IPS-15b (cell line): ENCODE data around the gene RBM38.

Experiments used
- H3K27me3 ChIP-seq: one replicate; pipeline ENCODE4 v1.6.1; 2013; ENCODE audit warnings: low read length; ENCODE audit not compliant: control insufficient read depth, insufficient read depth
- H3K36me3 ChIP-seq: one replicate; pipeline ENCODE4 v1.6.1; 2013; ENCODE audit warnings: low read length; ENCODE audit not compliant: control insufficient read depth, insufficient read depth
- H3K4me1 ChIP-seq: one replicate; pipeline ENCODE4 v1.6.1; 2013; ENCODE audit warnings: mild to moderate bottlenecking, low read length; ENCODE audit not compliant: control insufficient read depth, insufficient read depth
- H3K4me3 ChIP-seq: one replicate; pipeline ENCODE4 v1.5.1; 2013; ENCODE audit warnings: low read depth, low read length
- H3K9ac ChIP-seq: one replicate; pipeline ENCODE4 v1.6.1; 2013; ENCODE audit warnings: low read depth, mild to moderate bottlenecking, low read length
- H3K9me3 ChIP-seq: one replicate; pipeline ENCODE4 v1.6.1; 2013; ENCODE audit warnings: mild to moderate bottlenecking, low read length; ENCODE audit not compliant: control insufficient read depth, insufficient read depth

The RBM38 gene

GRCh38 chr20:57377350-57377749, 13.8 kb upstream of the RBM38 start:
- Histone ChIP-seq H3K4me1 (no peaks in the 10 kb centered on the region), H3K36me3 (peaks cover 37% of the 10 kb centered on the region), H3K27me3 (no peaks in the 10 kb centered on the region), H3K9ac (no peak overlapping the region), H3K4me3 (no peak overlapping the region), H3K9me3 (no peaks in the 10 kb centered on the region)

GRCh38 chr20:57378107-57378506, 13.1 kb upstream of the RBM38 start:
- H3K9ac ChIP-seq: no peak overlapping the region
- H3K9me3 ChIP-seq: no peaks in the 10 kb centered on the region
- H3K36me3 ChIP-seq: peaks cover 30% of the 10 kb centered on the region
- no peak overlapping the region for H3K4me3 ChIP-seq
- H3K27me3 ChIP-seq: no peaks in the 10 kb centered on the region
- H3K4me1 ChIP-seq: no peaks in the 10 kb centered on the region

DNA sequence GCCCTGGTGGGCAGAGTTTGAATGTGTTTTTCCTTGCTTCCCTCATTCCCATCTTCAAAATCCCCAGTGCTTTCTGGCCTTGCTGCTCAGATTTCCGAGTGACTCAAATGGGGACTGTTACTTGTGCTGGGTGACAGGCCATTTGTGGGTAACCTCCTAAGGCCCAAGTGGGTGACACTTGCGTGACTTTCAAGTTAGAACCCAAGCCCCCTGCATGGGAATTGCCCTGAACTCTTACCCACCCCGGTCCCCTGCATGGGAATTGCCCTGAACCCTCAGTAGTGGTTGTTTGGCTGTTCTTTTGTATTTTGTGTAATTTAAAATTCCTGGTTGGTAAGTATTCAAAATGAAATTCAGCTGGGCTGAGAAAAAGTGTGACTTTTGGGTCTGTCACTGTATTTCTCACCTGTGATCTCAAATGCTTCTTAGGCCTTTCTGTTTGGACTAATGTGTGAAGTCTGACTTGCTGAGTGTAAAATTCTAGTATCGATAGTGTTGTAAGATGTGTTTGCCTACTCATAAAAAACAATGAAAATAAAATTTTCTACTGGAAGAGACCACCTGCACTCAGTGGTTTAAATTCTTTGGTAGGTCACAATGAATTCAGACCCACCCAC, 12.4 kb upstream of the RBM38 start:
- Histone ChIP-seq H3K27me3 (no peaks in the 10 kb centered on the region), H3K9ac (no peak overlapping the region), H3K9me3 (no peaks in the 10 kb centered on the region), H3K4me1 (no peaks in the 10 kb centered on the region), H3K4me3 (no peak overlapping the region), H3K36me3 (peaks cover 23% of the 10 kb centered on the region)

- Histone ChIP-seq H3K9me3 (no peaks in the 10 kb centered on the region), H3K4me1 (no peaks in the 10 kb centered on the region), H3K36me3 (peaks cover 20% of the 10 kb centered on the region), H3K9ac (no peak overlapping the region), H3K4me3 (no peak overlapping the region), H3K27me3 (no peaks in the 10 kb centered on the region)
These were observed 11.9 kb upstream of the RBM38 start for GRCh38 chr20:57379263-57379647.

DNA sequence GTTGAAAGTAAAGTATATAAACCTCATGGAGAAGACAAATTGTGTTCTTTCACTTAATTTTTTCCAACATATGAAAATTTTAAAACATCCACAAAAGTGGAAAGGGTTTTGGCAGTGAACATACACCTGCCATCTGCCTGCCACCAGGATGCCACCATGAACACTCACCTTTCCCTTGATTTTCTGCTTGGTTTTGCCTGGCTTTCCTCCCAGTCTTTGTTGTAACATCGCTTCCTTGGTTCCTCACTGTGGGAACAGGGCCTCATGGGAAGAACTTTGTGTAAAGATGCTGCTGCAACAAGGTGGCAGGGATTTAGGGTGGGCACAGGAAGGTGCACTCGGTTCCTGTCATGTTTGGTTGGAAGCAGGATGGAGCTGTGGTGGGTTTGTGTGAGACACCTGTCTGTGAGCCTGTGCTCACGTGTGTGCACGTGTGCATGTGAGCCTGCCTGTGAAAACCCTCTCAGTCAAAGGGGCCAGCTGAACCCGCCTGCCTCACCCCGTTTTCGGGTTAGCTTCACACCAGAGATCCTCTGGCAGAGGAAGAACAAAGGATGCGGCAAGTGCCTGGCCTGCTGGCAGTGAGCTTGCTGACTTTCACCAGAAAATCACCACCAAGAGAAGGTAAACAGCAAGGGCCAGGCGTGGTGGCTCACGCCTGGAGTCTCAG, 11.0 kb upstream of the RBM38 start:
- peaks cover 17% of the 10 kb centered on the region for H3K36me3 ChIP-seq

DNA sequence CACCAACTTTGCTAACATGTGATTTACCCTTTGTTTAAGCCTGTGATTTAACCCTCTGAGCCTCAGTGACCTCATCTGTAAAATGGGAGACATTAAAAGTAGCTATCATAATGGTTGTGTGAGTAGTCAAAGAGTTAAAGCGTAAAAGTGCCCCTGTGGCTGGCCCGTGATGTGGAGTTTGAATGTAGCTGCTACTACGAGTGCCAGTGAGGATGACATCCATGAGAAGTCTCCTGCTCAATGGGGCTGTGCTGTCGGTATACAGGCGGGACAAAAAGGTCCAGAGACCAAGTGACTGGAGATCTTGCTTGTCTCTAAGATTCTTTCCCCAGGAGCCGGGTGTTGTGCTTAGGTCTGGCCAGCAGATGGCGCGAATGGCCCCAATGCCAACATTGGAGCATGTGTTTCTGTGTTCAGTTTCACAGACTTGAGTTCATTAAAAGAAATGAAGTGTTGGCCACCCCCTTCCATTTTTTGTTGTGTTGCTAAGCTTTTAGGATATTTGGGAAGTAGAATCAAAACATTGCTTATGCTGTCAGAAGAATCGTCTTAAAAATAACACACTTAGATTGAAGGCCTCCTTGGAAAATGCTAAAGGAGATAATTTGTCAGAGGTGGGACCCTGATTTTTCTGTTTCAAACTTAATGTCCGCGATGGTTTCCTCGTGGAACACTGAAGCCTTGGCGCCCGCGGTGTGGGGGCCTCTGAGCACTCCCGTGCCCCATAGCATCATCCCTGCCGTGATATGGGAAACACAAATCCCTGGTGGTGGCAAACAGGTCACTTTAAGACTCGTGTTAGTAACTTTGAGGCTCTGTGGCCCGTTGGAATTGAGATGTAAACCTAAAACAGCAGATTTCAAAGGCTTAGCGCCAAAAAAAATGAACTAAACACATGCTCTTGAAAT, 9.3 kb upstream of the RBM38 start:
- no peak overlapping the region for H3K4me3 ChIP-seq
- H3K36me3 ChIP-seq: peaks cover 4% of the 10 kb centered on the region
- no peaks in the 10 kb centered on the region for H3K9me3 ChIP-seq
- no peaks in the 10 kb centered on the region for H3K4me1 ChIP-seq
- H3K27me3 ChIP-seq: no peaks in the 10 kb centered on the region
- H3K9ac ChIP-seq: no peak overlapping the region

More for the DNA sequence above, 11.0 kb upstream of the RBM38 start:
- H3K27me3 ChIP-seq: no peaks in the 10 kb centered on the region
- no peaks in the 10 kb centered on the region for H3K4me1 ChIP-seq
- no peak overlapping the region for H3K4me3 ChIP-seq
- no peak overlapping the region for H3K9ac ChIP-seq
- no peaks in the 10 kb centered on the region for H3K9me3 ChIP-seq

- Histone ChIP-seq H3K9ac (no peak overlapping the region), H3K4me1 (no peaks in the 10 kb centered on the region), H3K27me3 (no peaks in the 10 kb centered on the region), H3K4me3 (no peak overlapping the region), H3K9me3 (no peaks in the 10 kb centered on the region), H3K36me3 (peaks cover under 1% of the 10 kb centered on the region)
These were observed 8.7 kb upstream of the RBM38 start for GRCh38 chr20:57382516-57382915.

- Histone ChIP-seq H3K36me3 (no peaks in the 10 kb centered on the region), H3K9me3 (no peaks in the 10 kb centered on the region), H3K4me3 (no peak overlapping the region), H3K4me1 (no peaks in the 10 kb centered on the region), H3K9ac (no peak overlapping the region), H3K27me3 (no peaks in the 10 kb centered on the region)
These were observed 7.5 kb upstream of the RBM38 start for GRCh38 chr20:57383447-57384347.

- Histone ChIP-seq H3K9ac (no peak overlapping the region), H3K4me3 (no peak overlapping the region), H3K27me3 (no peaks in the 10 kb centered on the region), H3K9me3 (no peaks in the 10 kb centered on the region), H3K4me1 (no peaks in the 10 kb centered on the region), H3K36me3 (no peaks in the 10 kb centered on the region)
These were observed 6.7 kb upstream of the RBM38 start for GRCh38 chr20:57384486-57384885.

DNA sequence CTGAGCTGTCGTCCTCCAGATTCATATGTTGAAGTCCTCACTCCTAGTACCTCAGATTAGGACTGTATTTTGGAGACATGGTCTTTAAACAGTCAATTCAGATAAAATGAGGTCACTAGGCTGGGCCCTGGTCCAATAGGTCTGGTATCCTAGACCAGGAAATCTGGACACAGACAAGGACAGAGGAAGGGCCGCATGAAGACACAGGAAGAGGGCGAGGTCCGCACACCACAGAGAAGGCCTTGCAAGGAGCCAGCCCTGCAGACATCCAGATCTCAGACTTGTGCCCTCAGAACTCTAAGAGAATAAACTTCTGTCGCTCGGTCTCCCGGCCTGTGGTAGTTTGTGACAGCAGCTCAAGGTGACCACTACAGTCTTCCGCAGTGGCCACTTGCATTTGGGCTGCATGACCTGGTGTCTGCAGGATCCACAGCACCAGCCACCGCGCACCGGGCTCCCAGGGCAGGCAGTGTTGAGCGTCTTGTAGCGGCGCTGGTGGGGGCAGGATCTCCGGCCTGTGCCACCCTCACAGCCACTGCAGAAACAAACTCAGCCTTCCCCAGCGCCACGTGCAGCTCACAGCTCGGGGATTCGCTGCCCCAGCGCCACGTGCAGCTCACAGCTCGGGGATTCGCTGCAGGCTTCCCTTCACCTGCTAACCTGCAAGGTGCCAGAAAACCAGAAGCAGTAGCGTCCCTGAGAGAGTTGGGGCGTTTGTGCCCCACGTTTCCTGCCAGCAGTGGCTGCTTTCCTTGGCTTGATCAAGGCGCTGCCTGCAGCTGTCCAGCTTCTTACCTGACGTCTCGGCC, 6.0 kb upstream of the RBM38 start:
- Histone ChIP-seq H3K36me3 (no peaks in the 10 kb centered on the region), H3K9me3 (no peaks in the 10 kb centered on the region), H3K9ac (no peak overlapping the region), H3K27me3 (no peaks in the 10 kb centered on the region), H3K4me1 (no peaks in the 10 kb centered on the region), H3K4me3 (no peak overlapping the region)
